ENCODE data around the gene FNDC7. TPM values are rescaled to one million over a fixed set of nuclear protein-coding genes. Genes with fewer than 3 reads are reported as not detected.
A peak's percentile ranks its signal among the peaks of the same experiment; 100 is the strongest.
"Not testable (repeated sequence)": the region's sequence is repeated elsewhere in the genome, so short reads cannot be mapped to it uniquely, and the experiment has no call there.

Gene FNDC7
- total and polyA plus RNA-seq, 9 donors = 0.11 TPM; not detected in 8

DNA sequence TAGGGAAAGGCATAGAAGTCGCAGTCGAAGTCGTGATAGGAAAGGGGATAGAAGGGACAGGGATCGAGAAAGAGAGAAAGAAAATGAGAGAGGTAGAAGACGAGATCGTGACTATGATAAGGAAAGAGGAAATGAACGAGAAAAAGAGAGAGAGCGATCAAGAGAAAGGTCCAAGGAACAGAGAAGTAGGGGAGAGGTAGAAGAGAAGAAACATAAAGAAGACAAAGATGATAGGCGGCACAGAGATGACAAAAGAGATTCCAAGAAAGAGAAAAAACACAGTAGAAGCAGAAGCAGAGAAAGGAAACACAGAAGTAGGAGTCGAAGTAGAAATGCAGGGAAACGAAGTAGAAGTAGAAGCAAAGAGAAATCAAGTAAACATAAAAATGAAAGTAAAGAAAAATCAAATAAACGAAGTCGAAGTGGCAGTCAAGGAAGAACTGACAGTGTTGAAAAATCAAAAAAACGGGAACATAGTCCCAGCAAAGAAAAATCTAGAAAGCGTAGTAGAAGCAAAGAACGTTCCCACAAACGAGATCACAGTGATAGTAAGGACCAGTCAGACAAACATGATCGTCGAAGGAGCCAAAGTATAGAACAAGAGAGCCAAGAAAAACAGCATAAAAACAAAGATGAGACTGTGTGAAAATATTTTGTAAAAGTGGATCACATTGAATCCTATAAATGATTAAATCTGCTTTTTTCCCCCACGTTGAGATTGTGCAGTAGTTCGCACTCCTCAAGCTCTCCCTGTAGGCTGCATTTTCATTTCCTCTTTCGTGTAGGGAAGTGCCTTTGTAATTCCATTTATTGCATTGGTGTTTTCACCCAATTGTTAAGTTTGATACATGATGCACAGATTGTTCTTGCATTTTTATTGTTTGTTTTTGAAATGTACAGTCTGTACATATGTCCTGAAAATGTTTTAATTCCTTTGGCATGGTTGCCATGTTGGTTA lies 13.1 kb upstream of the FNDC7 start:
- no peaks in the 10 kb centered on the region for H3K9me3 ChIP-seq (replicated peaks; ENCODE audit: control insufficient read depth, low read depth, low read length)
- no peak overlapping the region for H3K27ac ChIP-seq (ENCODE audit: low read length)
- no peak overlapping the region for H3K4me3 ChIP-seq (ENCODE audit: low read length)
- no peaks in the 10 kb centered on the region for H3K4me1 ChIP-seq (ENCODE audit: control insufficient read depth, insufficient read depth, low read length)
- H3K36me3 ChIP-seq (ENCODE audit: control insufficient read depth, insufficient read depth, low read length) = peaks cover 23% of the 10 kb centered on the region
- DNase-seq = peak; percentile 38
- 90% methylated on average over 14 of the region's 22 CpGs for WGBS (ENCODE audit: insufficient coverage)
- no peaks in the 10 kb centered on the region for H3K27me3 ChIP-seq (ENCODE audit: control insufficient read depth, insufficient read depth, low read length)

DNA sequence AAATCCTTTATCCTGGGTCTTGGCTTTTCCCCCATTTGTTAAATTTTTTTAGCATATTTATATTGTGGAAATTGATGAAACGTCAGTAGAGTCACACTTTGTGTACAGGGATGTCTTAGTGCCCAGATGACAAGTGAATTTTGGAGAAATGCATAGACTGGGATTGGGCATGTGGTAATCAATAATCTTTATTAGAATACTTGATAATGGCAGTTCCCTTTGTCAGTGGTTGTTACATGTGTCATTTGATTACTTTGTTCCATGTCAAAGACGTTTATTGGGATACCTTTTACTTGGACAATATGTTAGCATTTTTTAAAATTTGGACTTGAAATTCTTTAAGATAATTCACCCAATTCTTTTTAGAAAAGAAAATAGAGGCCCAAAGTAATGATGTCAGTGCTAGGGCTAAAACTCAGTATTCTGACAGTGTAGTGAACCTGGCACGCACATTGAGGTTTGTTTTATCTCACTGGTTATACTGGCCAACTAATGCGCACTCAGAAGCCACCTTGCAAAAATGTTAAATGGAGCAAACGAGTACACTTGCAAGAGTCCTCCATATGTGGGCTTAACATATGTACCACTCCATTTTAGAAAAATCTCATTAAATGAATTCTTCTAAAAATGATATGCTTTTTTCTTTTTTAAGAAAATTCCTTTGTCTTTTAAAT lies 11.4 kb upstream of the FNDC7 start:
- peaks cover 23% of the 10 kb centered on the region for H3K36me3 ChIP-seq (ENCODE audit: control insufficient read depth, insufficient read depth, low read length)
- H3K9me3 ChIP-seq (replicated peaks; ENCODE audit: control insufficient read depth, low read depth, low read length) = no peaks in the 10 kb centered on the region
- WGBS (ENCODE audit: insufficient coverage) = 83% methylated on average over 1 of the region's 5 CpGs
- H3K27me3 ChIP-seq (ENCODE audit: control insufficient read depth, insufficient read depth, low read length) = peaks cover 3% of the 10 kb centered on the region
- no peak overlapping the region for H3K27ac ChIP-seq (ENCODE audit: low read length)
- H3K4me1 ChIP-seq (ENCODE audit: control insufficient read depth, insufficient read depth, low read length) = no peaks in the 10 kb centered on the region
- no peak for DNase-seq
- H3K4me3 ChIP-seq (ENCODE audit: low read length) = no peak overlapping the region

DNA sequence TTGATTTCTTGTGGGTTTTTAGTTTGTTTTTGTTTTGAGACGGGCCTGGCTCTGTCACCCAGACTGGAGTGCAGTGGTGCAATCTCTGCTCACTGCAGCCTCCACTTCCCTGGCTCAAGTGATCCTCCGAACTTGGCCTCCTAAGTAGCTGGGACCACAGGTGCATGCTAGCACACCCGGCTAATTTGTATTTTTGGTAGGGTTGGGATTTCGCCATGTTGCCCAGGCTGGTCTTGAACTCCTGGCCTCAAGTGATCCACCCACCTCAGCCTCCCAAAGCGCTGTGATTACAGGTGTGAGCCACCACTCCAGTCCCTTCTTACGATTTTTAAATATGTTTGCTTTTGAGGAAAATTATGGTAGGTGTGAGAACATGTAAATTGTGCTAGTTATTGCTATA lies 10.6 kb upstream of the FNDC7 start:
- not testable (repeated sequence) for H3K9me3 ChIP-seq (replicated peaks; ENCODE audit: control insufficient read depth, low read depth, low read length); H3K27me3 ChIP-seq (ENCODE audit: control insufficient read depth, insufficient read depth, low read length); H3K27ac ChIP-seq (ENCODE audit: low read length); H3K4me1 ChIP-seq (ENCODE audit: control insufficient read depth, insufficient read depth, low read length); H3K4me3 ChIP-seq (ENCODE audit: low read length); DNase-seq
- 100% methylated on average over 1 of the region's 6 CpGs for WGBS (ENCODE audit: insufficient coverage)
- H3K36me3 ChIP-seq (ENCODE audit: control insufficient read depth, insufficient read depth, low read length) = peaks cover 20% of the 10 kb centered on the region

DNA sequence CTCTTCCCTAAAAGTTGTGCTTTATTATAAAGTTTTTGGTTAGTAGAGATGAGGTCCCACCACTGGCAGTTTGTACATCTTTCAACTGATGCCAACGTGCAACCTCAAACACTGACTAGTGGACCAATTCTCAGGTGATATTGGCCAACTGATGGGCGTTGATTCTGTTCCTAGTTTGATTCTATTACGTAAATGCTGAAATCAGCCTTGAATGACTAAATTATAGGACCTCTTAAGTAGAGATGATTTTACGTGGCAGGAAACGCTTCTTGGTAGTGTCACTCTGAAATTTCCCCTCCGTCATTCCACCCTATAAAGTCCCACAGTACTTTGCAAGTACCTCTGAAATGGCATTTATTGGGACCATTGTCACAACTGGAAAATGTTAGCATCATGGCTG lies 8.8 kb upstream of the FNDC7 start:
- H3K27me3 ChIP-seq (ENCODE audit: control insufficient read depth, insufficient read depth, low read length) = peaks cover 3% of the 10 kb centered on the region
- H3K36me3 ChIP-seq (ENCODE audit: control insufficient read depth, insufficient read depth, low read length) = peaks cover 12% of the 10 kb centered on the region
- no peaks in the 10 kb centered on the region for H3K4me1 ChIP-seq (ENCODE audit: control insufficient read depth, insufficient read depth, low read length)
- no peaks in the 10 kb centered on the region for H3K9me3 ChIP-seq (replicated peaks; ENCODE audit: control insufficient read depth, low read depth, low read length)
- H3K4me3 ChIP-seq (ENCODE audit: low read length) = no peak overlapping the region
- no peak for DNase-seq
- no peak overlapping the region for H3K27ac ChIP-seq (ENCODE audit: low read length)
- WGBS (ENCODE audit: insufficient coverage) = 74% methylated on average over 6 of the region's 6 CpGs

DNA sequence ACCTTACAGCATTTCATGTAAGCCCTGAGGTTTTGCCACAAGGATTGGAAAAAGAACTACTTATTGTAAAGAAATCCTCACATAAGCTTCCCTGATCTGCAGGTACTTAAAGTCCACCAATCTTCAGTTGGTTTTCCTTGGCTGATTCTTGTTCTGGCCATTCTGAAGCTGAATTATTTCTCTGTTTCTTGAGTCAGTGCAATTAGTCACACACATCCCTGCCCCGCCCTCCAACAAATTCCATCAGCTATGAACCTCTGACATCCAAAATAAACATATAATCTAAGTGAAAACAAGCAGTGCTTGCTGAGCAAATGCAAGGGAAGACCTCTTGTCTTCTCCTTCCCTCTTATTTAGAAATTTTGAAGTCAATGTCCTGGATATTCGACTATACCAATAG lies 8.2 kb upstream of the FNDC7 start:
- no peak for DNase-seq
- Histone ChIP-seq H3K9me3 (replicated peaks; ENCODE audit: control insufficient read depth, low read depth, low read length) (no peaks in the 10 kb centered on the region), H3K27ac (ENCODE audit: low read length) (no peak overlapping the region), H3K4me1 (ENCODE audit: control insufficient read depth, insufficient read depth, low read length) (no peaks in the 10 kb centered on the region), H3K27me3 (ENCODE audit: control insufficient read depth, insufficient read depth, low read length) (peaks cover 3% of the 10 kb centered on the region), H3K36me3 (ENCODE audit: control insufficient read depth, insufficient read depth, low read length) (peaks cover 6% of the 10 kb centered on the region), H3K4me3 (ENCODE audit: low read length) (no peak overlapping the region)
- WGBS (ENCODE audit: insufficient coverage) = 83% methylated on average over 1 of the region's 2 CpGs

DNA sequence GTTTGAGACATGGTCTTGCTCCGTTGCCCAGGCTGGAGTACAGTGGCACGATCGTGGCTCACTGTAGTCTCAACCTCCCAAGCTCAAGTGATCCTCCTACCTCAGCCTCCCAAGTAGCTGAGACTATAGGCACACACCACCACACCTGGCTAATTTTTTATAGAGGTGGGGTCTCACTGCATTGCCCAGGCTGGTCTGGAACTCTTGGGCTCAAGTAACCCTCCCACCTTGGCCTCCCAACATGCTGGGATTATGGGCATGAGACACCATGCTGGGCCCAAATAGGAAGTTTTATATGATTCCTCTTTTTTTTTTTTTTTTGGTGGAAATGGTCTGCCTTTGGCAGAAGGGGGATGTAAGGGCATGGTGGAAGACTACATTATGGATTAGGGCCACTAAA lies 6.1 kb upstream of the FNDC7 start:
- no peak for DNase-seq
- no CpG with 5 or more reads among the region's 3 CpGs for WGBS (ENCODE audit: insufficient coverage)
- Histone ChIP-seq H3K27me3 (ENCODE audit: control insufficient read depth, insufficient read depth, low read length) (peaks cover 3% of the 10 kb centered on the region), H3K4me3 (ENCODE audit: low read length) (no peak overlapping the region), H3K36me3 (ENCODE audit: control insufficient read depth, insufficient read depth, low read length) (no peaks in the 10 kb centered on the region), H3K9me3 (replicated peaks; ENCODE audit: control insufficient read depth, low read depth, low read length) (no peaks in the 10 kb centered on the region), H3K27ac (ENCODE audit: low read length) (no peak overlapping the region), H3K4me1 (ENCODE audit: control insufficient read depth, insufficient read depth, low read length) (no peaks in the 10 kb centered on the region)

DNA sequence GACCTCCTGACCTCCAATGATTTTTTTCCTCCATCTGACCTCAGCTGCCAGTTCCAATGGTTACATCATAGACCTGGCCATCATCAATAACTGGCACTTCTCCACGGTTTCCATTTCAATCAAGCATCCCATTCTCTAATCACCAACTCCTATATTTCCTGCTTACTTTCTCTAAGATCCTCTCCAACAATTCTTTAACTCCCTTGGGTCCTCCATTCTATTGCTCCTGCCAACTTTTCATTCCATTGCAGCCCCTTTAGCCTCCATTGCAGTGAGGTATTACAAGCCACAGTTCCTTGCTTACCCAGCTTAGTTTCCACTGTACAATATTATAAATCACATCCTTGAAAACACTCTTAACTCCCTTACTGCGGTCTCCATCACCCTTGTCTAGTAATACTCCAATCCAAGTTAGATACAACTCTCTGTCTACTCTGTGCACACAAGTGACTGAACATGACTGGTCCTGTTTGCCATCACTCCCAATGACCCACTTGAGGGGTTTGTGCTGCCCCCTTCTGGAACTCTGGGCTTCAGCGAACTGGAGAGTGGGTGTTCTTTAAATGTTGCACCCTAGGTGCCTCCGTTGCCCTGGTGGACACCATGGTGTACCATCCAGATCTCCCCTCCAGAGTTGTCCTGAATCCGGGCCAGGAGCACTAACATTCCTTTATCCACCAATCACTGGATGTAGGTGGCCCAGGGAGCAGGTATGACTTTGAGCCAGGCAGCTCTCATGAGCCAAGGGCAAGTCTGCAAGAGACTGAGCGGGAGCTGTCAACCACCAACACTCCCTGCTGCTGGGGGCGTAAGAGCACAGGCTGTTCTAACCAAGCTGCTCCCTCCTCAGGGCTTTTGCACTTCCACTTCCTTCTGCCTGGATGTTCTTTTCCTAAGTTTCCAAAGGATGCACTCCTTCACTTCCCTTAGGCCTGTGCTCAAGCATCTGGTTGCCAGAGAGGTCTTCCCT lies 3.7 kb upstream of the FNDC7 start:
- peak; percentile 42 for DNase-seq
- no peak overlapping the region for H3K27ac ChIP-seq (ENCODE audit: low read length)
- H3K4me1 ChIP-seq (ENCODE audit: control insufficient read depth, insufficient read depth, low read length) = no peaks in the 10 kb centered on the region
- no peaks in the 10 kb centered on the region for H3K36me3 ChIP-seq (ENCODE audit: control insufficient read depth, insufficient read depth, low read length)
- H3K27me3 ChIP-seq (ENCODE audit: control insufficient read depth, insufficient read depth, low read length) = peaks cover 6% of the 10 kb centered on the region
- no peaks in the 10 kb centered on the region for H3K9me3 ChIP-seq (replicated peaks; ENCODE audit: control insufficient read depth, low read depth, low read length)
- 66% methylated on average over 5 of the region's 7 CpGs for WGBS (ENCODE audit: insufficient coverage)
- H3K4me3 ChIP-seq (ENCODE audit: low read length) = no peak overlapping the region

DNA sequence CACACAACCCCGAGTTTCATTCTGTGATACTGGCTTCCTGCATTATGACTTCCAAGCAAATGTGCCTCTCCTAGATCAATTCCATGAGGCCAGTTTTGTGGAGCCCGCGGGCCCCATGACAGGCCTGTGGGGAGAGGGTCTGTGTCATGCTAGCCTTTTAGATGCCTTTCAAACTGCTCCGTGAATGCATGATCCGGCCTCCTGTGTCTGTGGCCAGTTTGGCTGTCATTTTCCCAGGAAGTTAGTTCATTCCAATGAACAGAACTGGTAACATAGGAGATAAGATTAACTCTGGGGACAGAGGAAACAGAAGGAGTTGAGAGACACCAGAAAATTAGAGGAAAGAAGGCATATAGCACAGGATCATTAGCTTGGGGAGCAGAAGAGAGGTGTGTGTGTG lies 3.2 kb downstream of the FNDC7 start:
- no peak overlapping the region for H3K4me3 ChIP-seq (ENCODE audit: low read length)
- WGBS (ENCODE audit: insufficient coverage) = 88% methylated on average over 4 of the region's 5 CpGs
- peaks cover 2% of the 10 kb centered on the region for H3K27me3 ChIP-seq (ENCODE audit: control insufficient read depth, insufficient read depth, low read length)
- H3K27ac ChIP-seq (ENCODE audit: low read length) = no peak overlapping the region
- no peaks in the 10 kb centered on the region for H3K9me3 ChIP-seq (replicated peaks; ENCODE audit: control insufficient read depth, low read depth, low read length)
- peaks cover 9% of the 10 kb centered on the region for H3K4me1 ChIP-seq (ENCODE audit: control insufficient read depth, insufficient read depth, low read length)
- no peaks in the 10 kb centered on the region for H3K36me3 ChIP-seq (ENCODE audit: control insufficient read depth, insufficient read depth, low read length)
- no peak for DNase-seq

DNA sequence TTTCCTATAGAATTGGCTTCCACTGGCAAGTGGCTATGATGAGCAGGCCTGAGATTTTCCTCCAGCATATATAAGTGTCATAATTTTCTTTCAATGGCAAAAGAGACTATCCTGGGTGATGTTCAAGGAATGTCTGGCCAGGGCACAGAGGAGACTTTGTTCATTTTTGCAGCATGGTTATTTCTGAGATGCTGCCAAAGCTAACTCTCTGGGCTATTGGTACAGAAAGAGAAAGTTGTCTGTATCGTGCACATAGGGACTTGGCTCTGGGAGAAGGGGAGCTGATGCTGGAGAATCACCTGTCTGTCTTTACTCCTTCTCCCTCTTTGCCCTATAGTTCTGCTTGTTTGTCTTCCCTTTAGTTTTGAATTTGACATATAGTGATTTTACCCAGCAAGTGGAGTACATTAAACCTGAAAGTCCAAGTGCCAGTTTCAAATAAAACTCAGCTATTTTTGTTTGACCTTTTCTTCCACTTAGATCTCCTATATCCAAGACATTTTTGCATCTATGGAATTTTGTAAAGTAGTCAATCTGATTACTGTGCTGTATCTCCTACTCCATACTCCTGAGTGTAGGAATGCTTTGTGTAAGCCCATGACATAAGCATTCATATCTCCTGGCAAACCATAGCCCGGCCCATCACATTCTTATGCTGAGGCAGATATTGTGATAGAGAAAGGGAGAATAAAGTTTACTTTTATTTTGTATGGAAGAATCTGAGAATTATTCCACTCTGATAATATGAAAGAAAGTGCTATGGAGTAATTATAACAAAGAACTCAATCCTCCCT lies 3.9 kb downstream of the FNDC7 start:
- Histone ChIP-seq H3K4me3 (ENCODE audit: low read length) (no peak overlapping the region), H3K4me1 (ENCODE audit: control insufficient read depth, insufficient read depth, low read length) (peaks cover 9% of the 10 kb centered on the region), H3K27ac (ENCODE audit: low read length) (no peak overlapping the region), H3K27me3 (ENCODE audit: control insufficient read depth, insufficient read depth, low read length) (peaks cover 2% of the 10 kb centered on the region), H3K9me3 (replicated peaks; ENCODE audit: control insufficient read depth, low read depth, low read length) (no peaks in the 10 kb centered on the region), H3K36me3 (ENCODE audit: control insufficient read depth, insufficient read depth, low read length) (no peaks in the 10 kb centered on the region)
- WGBS (ENCODE audit: insufficient coverage) = no CpG with 5 or more reads among the region's 2 CpGs
- no peak for DNase-seq

All from muscle of leg (tissue), 11 donors.